C4-2B (cell line): ENCODE measurements around the gene WDR87.
"Not testable (repeated sequence)": the region's sequence is repeated elsewhere in the genome, so short reads cannot be mapped to it uniquely, and the experiment has no call there.

Experiments
- H3K27ac ChIP-seq: fragments of 450-650 bp; 2 replicates; pipeline ENCODE4 v1.5.1; 2017
- ZFX ChIP-seq: fragments of 450-650 bp; IDR thresholded peaks from 2 replicates; pipeline ENCODE4 v1.6.1; 2017
- TF ChIP-seq, protein P1 (sequence below): fragments of 450-650 bp; conservative IDR thresholded peaks from 2 replicates; pipeline ENCODE4 v1.5.1; 2017; ENCODE audit warnings: mild to moderate bottlenecking

WDR87 gene

GRCh38 chr19:37930416-37930815 lies 24.0 kb upstream of the WDR87 start:
- H3K27ac ChIP-seq: no peak overlapping the region

DNA sequence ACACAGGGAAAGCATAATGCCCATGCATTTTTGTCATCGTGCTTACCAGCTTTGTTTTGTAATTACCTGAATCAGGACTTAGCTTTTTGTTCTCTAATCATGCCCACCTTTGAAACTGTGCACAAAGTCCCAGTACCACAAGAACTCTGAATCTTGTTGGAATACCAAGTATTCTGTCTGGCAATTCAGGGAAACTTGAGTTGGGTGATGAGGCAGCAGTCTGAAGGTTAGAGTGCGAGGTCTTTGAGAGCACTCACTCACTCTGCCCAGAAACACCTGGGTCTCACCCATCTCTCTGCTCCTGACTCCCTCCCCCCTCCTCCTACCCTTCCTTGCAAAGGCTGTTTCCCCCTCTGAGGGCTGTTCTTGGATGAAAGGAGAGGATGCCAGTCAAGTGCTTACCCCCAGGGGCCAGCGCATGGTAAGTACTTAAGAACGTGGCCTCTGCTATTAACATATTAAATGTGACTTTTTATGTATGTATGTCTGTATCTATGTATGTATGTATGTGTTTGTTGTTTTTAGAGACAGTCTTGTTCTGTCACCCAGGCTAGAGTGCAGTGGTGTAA lies 23.0 kb upstream of the WDR87 start:
- TF ChIP-seq, protein P1, sequence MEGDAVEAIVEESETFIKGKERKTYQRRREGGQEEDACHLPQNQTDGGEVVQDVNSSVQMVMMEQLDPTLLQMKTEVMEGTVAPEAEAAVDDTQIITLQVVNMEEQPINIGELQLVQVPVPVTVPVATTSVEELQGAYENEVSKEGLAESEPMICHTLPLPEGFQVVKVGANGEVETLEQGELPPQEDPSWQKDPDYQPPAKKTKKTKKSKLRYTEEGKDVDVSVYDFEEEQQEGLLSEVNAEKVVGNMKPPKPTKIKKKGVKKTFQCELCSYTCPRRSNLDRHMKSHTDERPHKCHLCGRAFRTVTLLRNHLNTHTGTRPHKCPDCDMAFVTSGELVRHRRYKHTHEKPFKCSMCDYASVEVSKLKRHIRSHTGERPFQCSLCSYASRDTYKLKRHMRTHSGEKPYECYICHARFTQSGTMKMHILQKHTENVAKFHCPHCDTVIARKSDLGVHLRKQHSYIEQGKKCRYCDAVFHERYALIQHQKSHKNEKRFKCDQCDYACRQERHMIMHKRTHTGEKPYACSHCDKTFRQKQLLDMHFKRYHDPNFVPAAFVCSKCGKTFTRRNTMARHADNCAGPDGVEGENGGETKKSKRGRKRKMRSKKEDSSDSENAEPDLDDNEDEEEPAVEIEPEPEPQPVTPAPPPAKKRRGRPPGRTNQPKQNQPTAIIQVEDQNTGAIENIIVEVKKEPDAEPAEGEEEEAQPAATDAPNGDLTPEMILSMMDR: no peak
- TF ChIP-seq ZFX: no peak
- H3K27ac ChIP-seq: no peak overlapping the region

More at GRCh38 chr19:37930416-37930815, 24.0 kb upstream of the WDR87 start:
- no peak for TF ChIP-seq ZFX
- TF ChIP-seq, protein P1: no peak

DNA sequence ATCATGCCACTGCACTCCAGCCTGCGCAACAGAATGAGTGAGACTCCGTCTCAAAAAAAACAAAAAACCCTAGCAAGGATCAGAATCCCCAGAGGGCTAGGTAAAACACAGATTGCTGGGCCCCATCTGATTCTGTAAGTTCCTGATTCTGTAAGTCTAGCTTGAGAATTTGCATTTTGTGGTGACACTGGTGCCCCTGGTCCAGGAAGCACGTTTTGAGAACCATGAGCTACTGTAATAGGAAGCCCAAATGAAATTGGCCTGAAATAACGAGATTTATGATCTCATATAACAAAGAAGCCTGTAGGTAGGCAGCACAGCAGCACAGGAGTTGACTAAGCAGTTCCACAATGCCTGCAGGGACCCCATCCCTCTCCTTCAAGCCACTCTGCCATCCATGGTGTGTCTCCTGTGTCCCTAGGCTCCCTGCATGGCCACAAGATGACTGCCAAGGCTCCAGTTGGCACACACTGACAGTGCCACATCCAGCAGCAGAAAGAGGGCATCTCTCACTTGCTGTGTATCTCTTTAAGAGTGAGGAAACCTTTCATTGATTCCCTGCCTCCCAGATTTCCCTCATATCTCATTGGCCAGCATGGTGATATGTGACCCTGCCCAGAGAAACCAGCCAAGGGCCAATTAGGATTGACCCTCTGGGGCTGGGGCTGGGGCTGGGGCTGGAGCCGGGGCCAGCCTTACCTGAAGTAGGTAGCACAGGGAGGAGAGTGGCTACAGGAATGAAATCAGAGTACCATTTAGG lies 22.3 kb upstream of the WDR87 start:
- H3K27ac ChIP-seq: no peak overlapping the region
- TF ChIP-seq, protein P1: no peak
- no peak for TF ChIP-seq ZFX

DNA sequence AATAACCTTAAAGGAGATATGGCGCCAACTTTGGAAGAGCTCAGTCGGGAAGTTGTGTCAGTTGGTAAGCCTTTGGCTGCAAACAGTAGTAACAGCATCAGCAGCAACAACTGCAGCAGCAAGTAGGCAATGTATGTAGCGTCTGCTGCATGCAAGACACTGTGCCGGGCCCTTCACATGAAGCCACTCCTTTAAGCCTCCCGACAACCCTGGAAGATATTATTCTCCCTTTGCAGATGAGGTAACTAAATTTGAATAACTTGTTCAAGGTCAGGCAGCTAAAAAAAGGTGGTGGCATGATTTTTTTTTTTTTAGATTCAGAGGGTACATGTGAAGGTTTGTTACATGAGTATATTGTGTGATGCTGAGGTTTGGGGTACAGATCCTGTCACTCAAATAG lies 20.3 kb upstream of the WDR87 start:
- H3K27ac ChIP-seq: no peak overlapping the region
- TF ChIP-seq ZFX: no peak
- TF ChIP-seq, protein P1: no peak

DNA sequence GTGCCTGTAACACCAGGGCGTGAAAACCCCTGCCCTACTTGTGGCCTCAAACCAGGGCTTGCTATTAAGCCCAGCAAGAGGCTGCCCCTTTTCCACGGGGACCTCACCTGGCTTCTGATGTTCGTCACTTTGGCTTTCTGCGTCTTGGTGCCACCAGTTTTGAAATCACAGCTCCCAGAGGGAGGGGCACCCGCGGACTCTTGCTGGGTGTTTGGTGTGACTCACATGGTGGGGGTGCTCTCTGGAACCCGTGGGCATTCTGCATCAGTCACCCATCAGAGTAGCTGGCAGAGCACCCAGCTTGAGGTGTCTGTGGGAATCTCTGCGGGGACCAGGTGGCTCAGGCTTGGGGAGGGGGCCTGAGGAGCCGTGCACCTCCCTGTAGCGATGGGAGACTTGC lies 19.9 kb upstream of the WDR87 start:
- H3K27ac ChIP-seq: no peak overlapping the region
- TF ChIP-seq ZFX: no peak
- TF ChIP-seq, protein P1: no peak

GRCh38 chr19:37925212-37925611 lies 18.8 kb upstream of the WDR87 start:
- TF ChIP-seq ZFX: no peak
- TF ChIP-seq, protein P1: no peak
- H3K27ac ChIP-seq: no peak overlapping the region

DNA sequence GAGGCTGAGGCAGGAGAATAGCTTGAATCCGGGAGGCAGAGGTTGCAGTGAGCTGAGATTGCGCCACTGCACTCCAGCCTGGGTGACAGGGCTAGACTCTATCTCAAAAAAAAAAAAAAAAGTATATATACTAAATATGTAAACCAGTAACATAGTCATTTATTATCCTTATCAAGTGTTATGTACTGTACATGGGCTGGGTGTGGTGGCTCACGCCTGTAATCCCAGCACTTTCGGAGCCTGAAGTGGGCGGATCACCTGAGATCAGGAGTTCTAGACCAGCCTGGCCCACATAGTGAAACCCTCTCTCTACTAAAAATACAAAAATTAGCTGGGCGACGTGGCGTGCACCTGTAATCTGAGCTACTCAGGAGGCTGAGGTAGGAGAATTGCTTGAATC lies 18.2 kb upstream of the WDR87 start:
- H3K27ac ChIP-seq: not testable (repeated sequence)
